Measurements from ENCODE around the gene SERGEF.

Gene SERGEF

DNA sequence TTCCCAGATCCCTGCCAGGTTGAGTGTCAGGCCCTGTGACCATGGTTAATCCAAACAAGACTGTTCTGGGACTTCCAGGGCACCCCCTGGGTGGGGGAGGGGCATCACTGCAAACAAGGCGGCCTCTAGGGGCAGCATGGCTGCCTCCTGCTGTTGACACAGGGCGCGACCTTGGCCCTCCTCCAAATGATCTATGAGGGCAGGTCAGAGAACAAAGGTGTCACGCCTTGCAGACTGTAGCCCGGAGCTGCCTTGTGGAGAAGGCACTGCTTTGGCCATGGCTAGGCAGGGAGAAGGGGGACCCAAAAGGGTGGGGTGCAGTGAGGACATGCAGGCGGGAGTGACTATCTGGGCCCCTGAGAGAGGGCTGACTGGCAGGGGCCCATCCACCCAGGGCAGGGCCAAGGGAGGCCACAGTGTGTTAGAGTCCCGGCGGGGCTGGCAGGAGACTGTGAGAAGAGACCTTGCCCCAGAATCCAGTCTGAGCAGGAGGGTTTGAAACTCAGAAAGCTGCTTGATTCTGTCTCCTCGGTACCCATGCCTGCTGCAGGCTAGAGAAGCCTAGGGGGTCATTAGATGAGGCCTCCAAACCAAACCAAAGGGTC is 242.7 kb downstream of the SERGEF start:
- no peaks in the 10 kb centered on the region for H3K79me2 ChIP-seq (ENCODE audit: control insufficient read depth, low read length)
- no peaks in the 10 kb centered on the region for H3K9me2 ChIP-seq (replicated peaks; ENCODE audit: control insufficient read depth, low read length)
- H3K4me2 ChIP-seq (ENCODE audit: low read length): no peak overlapping the region
- TF ChIP-seq EZH2phosphoT487 (IDR thresholded peaks at IDR 0.05; ENCODE audit: borderline replicate concordance, low read length): no peak
- TF ChIP-seq, protein P1, sequence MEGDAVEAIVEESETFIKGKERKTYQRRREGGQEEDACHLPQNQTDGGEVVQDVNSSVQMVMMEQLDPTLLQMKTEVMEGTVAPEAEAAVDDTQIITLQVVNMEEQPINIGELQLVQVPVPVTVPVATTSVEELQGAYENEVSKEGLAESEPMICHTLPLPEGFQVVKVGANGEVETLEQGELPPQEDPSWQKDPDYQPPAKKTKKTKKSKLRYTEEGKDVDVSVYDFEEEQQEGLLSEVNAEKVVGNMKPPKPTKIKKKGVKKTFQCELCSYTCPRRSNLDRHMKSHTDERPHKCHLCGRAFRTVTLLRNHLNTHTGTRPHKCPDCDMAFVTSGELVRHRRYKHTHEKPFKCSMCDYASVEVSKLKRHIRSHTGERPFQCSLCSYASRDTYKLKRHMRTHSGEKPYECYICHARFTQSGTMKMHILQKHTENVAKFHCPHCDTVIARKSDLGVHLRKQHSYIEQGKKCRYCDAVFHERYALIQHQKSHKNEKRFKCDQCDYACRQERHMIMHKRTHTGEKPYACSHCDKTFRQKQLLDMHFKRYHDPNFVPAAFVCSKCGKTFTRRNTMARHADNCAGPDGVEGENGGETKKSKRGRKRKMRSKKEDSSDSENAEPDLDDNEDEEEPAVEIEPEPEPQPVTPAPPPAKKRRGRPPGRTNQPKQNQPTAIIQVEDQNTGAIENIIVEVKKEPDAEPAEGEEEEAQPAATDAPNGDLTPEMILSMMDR (IDR thresholded peaks at IDR 0.05; ENCODE audit: low read depth, low read length, poor library complexity, severe bottlenecking): peak; percentile 40
- no peaks in the 10 kb centered on the region for H3K36me3 ChIP-seq (ENCODE audit: control insufficient read depth, low read length)
- no peak overlapping the region for H3K4me3 ChIP-seq (ENCODE audit: low read length)
- H4K20me1 ChIP-seq (ENCODE audit: control insufficient read depth, insufficient read depth, low read depth, low read length): no peaks in the 10 kb centered on the region
- no peaks in the 10 kb centered on the region for H3F3A ChIP-seq (ENCODE audit: control insufficient read depth, insufficient read depth)
- no peak overlapping the region for H3K27ac ChIP-seq (ENCODE audit: low read depth, low read length)
- no peaks in the 10 kb centered on the region for H3K4me1 ChIP-seq (ENCODE audit: control insufficient read depth, low read length)
- no peaks in the 10 kb centered on the region for H3K27me3 ChIP-seq (ENCODE audit: control insufficient read depth, low read length)
- no peaks in the 10 kb centered on the region for H3K9me3 ChIP-seq (ENCODE audit: control insufficient read depth, insufficient read depth, low read length)

DNA sequence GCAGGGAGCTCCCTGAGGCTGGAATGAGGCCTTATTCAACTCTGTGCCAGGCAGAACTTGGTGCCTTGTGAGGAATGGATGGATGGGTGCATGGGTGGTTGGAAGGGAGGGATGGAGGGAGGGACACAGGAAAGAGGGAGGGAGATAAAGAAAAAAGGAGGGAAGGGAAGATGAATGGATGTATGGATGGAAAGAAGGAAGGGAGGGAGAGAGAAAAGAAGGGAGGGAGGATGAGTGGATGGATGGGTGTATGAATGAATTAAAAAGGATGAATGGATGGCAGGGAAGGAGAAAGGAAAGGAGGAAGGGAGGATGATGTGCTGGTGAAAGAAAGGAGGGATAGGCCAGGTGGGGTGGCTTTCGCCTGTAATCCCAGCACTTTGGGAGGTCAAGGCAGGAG is 243.6 kb downstream of the SERGEF start:
- no peak for TF ChIP-seq EZH2phosphoT487 (IDR thresholded peaks at IDR 0.05; ENCODE audit: borderline replicate concordance, low read length)
- TF ChIP-seq, protein P1 (IDR thresholded peaks at IDR 0.05; ENCODE audit: low read depth, low read length, poor library complexity, severe bottlenecking): no peak
- no peaks in the 10 kb centered on the region for H3F3A ChIP-seq (ENCODE audit: control insufficient read depth, insufficient read depth)
- H4K20me1 ChIP-seq (ENCODE audit: control insufficient read depth, insufficient read depth, low read depth, low read length): no peaks in the 10 kb centered on the region

DNA sequence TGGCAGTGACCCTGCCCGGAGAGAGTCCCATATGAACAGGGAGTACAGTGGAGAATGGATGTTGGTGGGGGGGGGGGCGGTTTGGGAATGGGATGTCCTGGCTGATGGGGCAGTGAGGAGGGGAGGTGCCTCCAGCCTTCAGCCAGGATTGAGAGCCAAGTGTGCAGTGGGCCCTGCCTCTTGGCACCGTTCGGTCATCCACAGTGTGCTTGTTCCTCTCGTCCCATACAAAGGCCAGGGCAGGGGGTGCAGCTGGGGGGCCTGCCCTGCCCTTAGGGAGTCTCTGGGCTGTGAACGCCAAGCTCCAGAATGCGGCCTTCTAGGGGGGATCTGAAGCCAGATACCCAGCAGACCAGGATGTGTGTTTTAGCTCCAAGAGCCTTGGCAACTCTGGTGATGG is 244.3 kb downstream of the SERGEF start:
- no peaks in the 10 kb centered on the region for H3K9me2 ChIP-seq (replicated peaks; ENCODE audit: control insufficient read depth, low read length)
- no peaks in the 10 kb centered on the region for H3K36me3 ChIP-seq (ENCODE audit: control insufficient read depth, low read length)
- no peaks in the 10 kb centered on the region for H3F3A ChIP-seq (ENCODE audit: control insufficient read depth, insufficient read depth)
- TF ChIP-seq, protein P1 (IDR thresholded peaks at IDR 0.05; ENCODE audit: low read depth, low read length, poor library complexity, severe bottlenecking): no peak
- TF ChIP-seq EZH2phosphoT487 (IDR thresholded peaks at IDR 0.05; ENCODE audit: borderline replicate concordance, low read length): no peak
- no peak overlapping the region for H3K4me2 ChIP-seq (ENCODE audit: low read length)
- no peaks in the 10 kb centered on the region for H3K79me2 ChIP-seq (ENCODE audit: control insufficient read depth, low read length)
- H3K4me3 ChIP-seq (ENCODE audit: low read length): no peak overlapping the region
- H3K27ac ChIP-seq (ENCODE audit: low read depth, low read length): no peak overlapping the region
- no peaks in the 10 kb centered on the region for H4K20me1 ChIP-seq (ENCODE audit: control insufficient read depth, insufficient read depth, low read depth, low read length)
- H3K4me1 ChIP-seq (ENCODE audit: control insufficient read depth, low read length): no peaks in the 10 kb centered on the region
- H3K9me3 ChIP-seq (ENCODE audit: control insufficient read depth, insufficient read depth, low read length): no peaks in the 10 kb centered on the region
- no peaks in the 10 kb centered on the region for H3K27me3 ChIP-seq (ENCODE audit: control insufficient read depth, low read length)

More for the DNA sequence above, 243.6 kb downstream of the SERGEF start:
- H3K9me2 ChIP-seq (replicated peaks; ENCODE audit: control insufficient read depth, low read length): no peaks in the 10 kb centered on the region
- H3K36me3 ChIP-seq (ENCODE audit: control insufficient read depth, low read length): no peaks in the 10 kb centered on the region
- no peaks in the 10 kb centered on the region for H3K9me3 ChIP-seq (ENCODE audit: control insufficient read depth, insufficient read depth, low read length)
- no peak overlapping the region for H3K4me2 ChIP-seq (ENCODE audit: low read length)
- no peak overlapping the region for H3K4me3 ChIP-seq (ENCODE audit: low read length)
- no peak overlapping the region for H3K27ac ChIP-seq (ENCODE audit: low read depth, low read length)
- no peaks in the 10 kb centered on the region for H3K27me3 ChIP-seq (ENCODE audit: control insufficient read depth, low read length)
- H3K79me2 ChIP-seq (ENCODE audit: control insufficient read depth, low read length): no peaks in the 10 kb centered on the region
- no peaks in the 10 kb centered on the region for H3K4me1 ChIP-seq (ENCODE audit: control insufficient read depth, low read length)
